HFF-Myc (cell line): ENCODE results near the gene UACA.

ENCODE experiments used
- DNase-seq: peaks from one replicate; pipeline ENCODE4 v3.0.0-alpha.2; 2011; ENCODE audit warnings: low read depth; ENCODE audit errors: extremely low read depth
- H3K4me3 ChIP-seq: replicated peaks from 2 replicates; pipeline ENCODE4 v1.5.1; 2011; ENCODE audit warnings: low read depth, mild to moderate bottlenecking, control low read depth, low read length
- TF ChIP-seq, protein P1 (sequence below): IDR thresholded peaks from 2 replicates; pipeline ENCODE4 v1.5.1; 2012; ENCODE audit warnings: mild to moderate bottlenecking, low read depth, low read length, control low read depth; ENCODE audit errors: missing control alignments

The UACA gene

DNA sequence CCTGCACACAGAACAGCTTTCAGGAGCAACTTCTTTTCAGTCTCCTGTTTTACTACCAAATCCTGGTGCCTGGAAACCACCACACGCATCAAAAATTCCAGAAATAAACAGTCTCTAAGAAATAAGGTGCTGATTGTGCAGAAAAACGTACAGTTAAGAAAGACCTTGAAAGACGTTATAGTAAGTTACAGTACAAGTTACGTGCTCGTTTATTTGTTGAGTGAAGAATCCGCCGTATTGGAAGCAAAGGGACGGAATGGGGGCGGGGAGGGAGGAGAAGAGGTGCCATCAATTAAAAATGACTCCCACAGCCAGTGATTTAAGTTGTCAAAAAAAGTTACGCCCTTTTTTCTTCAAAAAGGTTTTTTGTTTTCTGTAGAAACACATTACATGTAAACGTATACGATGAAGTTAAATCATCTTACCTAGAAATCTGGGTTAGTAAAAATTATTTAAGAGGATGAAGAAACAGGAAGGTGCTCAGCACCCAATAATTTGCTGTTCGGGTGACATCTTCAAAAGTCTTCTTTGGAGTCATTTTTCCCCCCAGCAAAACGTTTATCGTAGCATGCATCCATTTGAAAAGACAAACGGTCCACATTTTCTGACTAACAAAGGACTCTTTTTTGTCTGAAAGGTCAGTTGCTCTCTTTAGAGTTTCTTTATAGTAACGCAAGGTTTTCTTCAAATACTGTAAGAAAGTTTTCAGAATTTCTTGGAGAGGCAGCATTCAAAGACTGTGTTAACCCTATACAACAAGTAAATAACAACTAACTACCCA lies 782 bp upstream of the UACA start:
- no peak for DNase-seq
- TF ChIP-seq, protein P1, sequence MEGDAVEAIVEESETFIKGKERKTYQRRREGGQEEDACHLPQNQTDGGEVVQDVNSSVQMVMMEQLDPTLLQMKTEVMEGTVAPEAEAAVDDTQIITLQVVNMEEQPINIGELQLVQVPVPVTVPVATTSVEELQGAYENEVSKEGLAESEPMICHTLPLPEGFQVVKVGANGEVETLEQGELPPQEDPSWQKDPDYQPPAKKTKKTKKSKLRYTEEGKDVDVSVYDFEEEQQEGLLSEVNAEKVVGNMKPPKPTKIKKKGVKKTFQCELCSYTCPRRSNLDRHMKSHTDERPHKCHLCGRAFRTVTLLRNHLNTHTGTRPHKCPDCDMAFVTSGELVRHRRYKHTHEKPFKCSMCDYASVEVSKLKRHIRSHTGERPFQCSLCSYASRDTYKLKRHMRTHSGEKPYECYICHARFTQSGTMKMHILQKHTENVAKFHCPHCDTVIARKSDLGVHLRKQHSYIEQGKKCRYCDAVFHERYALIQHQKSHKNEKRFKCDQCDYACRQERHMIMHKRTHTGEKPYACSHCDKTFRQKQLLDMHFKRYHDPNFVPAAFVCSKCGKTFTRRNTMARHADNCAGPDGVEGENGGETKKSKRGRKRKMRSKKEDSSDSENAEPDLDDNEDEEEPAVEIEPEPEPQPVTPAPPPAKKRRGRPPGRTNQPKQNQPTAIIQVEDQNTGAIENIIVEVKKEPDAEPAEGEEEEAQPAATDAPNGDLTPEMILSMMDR = no peak
- peak overlapping the region; percentile 95 for H3K4me3 ChIP-seq

DNA sequence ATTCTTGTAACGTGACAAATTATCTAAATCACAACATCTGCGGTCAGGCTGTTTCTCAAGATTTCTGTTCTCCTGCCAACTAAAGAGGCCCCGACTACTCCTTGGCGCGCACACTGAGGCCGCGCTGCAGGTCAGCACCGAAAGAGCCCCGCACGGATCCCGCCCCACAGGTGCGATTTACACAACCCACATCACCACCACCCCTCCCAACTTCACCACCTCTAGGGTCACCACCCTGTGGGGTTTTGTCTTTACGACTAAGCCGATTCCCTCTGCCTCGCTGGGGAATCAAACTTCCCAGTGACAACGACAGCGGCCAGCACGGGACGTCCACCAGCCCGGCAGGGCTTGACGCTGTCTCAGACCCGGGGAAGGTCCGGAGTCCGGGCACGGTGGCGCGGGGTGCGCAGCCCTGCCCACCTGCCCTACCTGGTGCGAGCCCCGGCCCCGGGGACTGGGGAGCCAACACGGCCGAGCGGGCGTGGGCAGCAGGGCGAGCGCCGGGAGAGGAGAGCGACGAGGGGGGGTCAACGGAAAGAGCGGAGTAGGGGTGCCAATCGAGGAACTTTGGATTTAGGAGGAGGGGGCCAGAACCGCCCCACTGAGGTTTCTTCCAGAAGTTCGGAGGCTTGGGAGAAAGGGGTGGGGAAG lies 764 bp downstream of the UACA start:
- no peak for DNase-seq
- TF ChIP-seq, protein P1 = no peak

DNA sequence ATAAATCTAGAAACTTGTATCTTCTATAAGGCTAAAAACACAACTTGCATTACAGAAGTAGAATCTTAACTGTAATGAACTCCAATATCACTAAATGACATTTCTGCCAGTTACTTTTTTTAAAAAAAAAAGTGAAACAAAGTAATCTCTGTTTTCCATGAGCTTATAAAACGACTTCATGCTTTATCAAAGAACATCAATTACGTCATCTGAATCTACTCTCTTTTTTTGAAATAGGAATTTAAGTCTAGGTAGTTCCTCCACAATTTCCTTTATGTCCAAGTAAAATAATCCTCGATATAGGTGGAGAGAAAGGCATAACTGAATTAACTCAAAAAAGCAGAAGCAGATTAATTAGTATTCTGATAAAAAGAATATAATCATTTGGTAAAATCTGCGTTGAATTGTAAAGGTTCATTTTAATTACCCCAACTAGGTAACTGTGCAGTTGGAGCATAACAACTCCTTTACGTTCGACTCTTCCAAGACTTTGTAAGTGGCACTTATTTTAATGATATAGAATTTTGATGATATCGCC lies 1.4 kb downstream of the UACA start:
- peak overlapping the region; percentile 95 for H3K4me3 ChIP-seq
- no peak for DNase-seq
- TF ChIP-seq, protein P1 = no peak

More for the DNA sequence above, 764 bp downstream of the UACA start:
- peak overlapping the region; percentile 95 for H3K4me3 ChIP-seq

DNA sequence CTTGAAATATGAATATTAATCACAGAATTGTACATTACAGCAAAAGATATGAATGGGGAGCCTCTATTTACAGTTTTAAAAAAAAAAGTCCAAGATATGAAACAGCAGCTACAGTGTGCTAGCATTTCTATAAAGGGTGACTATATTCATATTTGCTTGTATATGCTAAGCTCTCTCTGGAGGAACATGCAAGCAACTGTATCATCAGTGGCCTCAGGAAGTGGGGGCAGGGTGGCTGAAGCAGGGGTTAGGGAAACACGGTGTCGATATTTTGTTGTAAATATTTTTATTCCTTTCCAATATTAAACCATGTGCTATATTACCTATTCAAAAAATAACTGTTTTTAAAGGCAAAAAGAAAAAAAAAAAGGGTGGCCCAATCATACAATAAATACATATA lies 2.3 kb downstream of the UACA start:
- TF ChIP-seq, protein P1 = no peak
- DNase-seq = no peak
- peak overlapping the region; percentile 95 for H3K4me3 ChIP-seq

DNA sequence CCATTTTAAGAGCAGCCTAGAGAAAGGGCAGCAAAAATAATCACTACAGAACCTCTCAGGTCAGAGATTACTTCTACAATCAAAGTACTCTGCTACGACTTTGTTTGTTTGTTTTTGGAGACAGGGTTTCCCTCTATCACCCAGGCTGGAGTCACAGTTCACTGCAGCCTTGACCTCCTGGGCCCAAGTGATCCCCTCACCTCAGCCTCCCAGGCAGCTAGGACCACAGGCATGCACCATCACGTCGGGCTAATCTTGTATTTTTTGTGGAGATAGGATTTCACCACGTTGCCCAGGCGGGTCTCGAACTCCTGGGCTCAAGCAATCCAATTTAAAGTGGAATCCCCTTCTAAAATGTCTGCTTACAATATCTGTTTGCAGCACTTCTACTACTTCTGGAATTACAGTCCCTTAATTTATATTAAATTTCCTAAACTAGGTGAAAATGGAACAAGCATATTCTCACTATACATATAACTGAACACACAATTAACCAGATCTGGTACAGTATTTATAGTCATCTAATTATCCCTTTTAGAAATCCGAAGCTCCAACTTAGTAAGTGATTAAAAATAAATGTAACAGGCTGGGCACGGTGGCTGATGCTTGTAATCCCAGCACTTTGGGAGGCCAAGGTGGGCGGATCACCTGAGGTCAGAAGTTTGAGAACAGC lies 4.4 kb downstream of the UACA start:
- no peak for DNase-seq
- H3K4me3 ChIP-seq = peak overlapping the region; percentile 30
- TF ChIP-seq, protein P1 = no peak

DNA sequence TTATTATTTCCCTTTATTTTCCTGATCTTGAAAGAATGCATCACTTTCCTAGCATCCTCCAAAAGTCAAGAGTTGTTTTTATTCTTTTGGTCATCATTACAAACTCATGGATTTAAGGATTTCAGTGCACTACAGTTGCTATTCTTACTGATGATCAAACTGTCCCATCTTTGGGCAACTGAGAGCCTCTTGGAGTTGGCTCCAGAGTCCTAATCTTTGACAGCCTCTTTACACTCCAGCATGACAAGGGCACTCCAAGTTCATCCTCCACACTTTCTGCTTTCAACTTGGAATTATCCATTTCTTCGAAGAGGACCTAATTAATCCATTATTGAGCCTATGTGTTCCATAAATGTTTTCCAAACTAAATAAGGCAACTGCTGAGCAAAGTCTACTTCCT lies 5.7 kb downstream of the UACA start:
- no peak for DNase-seq
- TF ChIP-seq, protein P1 = no peak
- H3K4me3 ChIP-seq = no peak overlapping the region
